GM18909 (cell line): ENCODE data around the gene PARP8.
"Not testable (repeated sequence)": the region's sequence is repeated elsewhere in the genome, so short reads cannot be mapped to it uniquely, and the experiment has no call there.

Experiments
- ATAC-seq: cut with Tn5 transposase; IDR thresholded peaks from one replicate; pipeline ENCODE4 v1.9.1; 2021; ENCODE audit warnings: mild to moderate bottlenecking; ENCODE audit not compliant: unreplicated experiment, poor library complexity

Gene PARP8

GRCh38 chr5:50673444-50673843 is 7.0 kb downstream of the PARP8 start:
- ATAC-seq, result not testable (repeated sequence)

- no peak for ATAC-seq
These were observed 8.9 kb downstream of the PARP8 start for GRCh38 chr5:50675385-50675784.

- ATAC-seq, result not testable (repeated sequence)
These were observed 13.1 kb downstream of the PARP8 start for GRCh38 chr5:50679554-50679953.

GRCh38 chr5:50684721-50685120 is 18.3 kb downstream of the PARP8 start:
- ATAC-seq, result no peak

DNA sequence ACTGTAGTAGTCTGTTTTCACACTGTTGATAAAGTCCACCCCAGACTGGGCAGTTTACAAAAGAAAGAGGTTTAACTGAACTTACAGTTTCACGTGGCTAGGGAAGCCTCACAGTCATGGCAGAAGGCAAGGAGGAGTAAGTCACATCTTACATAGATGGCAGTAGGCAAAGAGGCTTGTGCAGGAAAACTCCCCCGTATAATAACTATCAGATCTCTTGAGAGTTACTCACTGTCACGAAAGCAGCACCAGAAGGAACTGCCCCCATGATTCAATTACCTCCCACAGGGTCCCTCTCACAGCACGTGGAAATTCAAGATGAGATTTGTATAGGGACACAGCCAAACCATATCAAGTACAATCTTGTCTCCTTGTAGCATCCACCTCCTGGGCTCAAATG is 21.1 kb downstream of the PARP8 start:
- ATAC-seq, result no peak

DNA sequence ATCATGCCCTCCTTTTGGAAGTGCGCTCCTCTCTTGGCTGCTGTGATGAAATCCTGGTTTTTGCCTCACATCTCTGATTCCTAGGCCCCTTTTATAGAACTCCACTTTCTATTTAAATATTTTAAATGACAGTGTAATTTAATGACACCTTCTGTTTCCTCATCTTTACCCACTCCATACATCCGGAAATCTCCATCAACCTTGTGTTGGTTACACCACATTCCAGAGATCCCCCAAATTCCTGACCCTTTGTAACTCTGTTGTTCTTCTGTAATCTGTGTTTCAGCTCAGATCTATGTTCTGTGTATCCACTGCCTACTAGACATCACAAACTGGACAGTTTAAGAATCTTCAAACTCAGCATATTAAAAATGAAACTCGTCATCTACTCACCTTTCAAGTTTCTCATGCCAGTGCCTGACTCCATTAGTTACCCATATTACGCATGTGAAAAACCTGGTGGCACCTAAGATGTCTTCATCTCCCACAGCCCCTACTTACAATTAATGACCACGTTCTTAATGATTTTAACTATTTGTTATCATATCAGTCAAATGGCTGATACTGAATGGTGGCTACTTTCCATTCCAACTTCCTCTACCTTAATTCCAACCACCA is 25.1 kb downstream of the PARP8 start:
- peak; percentile 45 for ATAC-seq

DNA sequence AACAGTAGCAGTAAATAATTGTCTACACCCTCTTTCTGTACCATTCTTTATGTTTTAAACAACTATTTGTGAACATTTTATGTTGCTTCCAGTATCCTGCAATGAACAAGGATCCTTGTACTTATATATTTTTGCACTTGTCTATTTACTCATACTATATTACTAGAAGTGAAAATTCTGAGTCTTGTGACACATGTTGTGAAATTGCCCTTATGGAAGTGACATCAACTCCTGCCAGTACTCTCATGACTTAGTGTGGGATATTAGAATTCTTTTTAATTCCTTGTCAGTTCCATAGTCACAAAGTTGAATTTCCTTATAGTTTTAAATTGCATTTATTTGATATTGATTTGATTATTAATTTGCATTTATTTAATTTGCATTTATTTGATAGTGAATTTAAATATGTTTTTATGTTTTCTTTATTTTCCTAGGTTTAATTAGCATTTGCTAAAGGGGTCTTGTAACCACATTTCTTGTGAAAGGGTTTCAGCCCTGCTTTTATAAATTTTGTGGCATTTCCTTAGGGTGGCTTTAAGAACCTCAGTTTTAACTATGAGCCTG is 27.7 kb downstream of the PARP8 start:
- ATAC-seq, result no peak

- not testable (repeated sequence) for ATAC-seq
These were observed 28.2 kb downstream of the PARP8 start for GRCh38 chr5:50694626-50695025.

DNA sequence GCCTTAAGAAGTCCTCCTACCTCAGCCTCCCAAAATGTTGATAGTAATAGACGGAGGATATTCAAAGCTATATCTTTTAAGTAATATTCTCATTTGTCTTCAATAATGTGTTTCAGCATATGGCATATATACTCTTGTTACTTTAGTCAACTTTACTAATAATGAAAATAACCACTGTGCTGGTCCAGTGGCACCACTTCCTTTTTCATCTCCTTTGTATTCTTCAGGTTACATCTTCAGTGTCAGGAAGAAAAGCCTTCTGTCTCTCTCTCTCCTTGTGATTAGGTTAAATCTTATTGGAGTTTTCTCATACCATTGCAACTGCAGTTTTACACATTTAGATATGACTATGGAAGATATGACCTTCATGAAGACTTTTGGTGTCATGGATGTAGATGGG is 31.3 kb downstream of the PARP8 start:
- peak; percentile 72 for ATAC-seq

DNA sequence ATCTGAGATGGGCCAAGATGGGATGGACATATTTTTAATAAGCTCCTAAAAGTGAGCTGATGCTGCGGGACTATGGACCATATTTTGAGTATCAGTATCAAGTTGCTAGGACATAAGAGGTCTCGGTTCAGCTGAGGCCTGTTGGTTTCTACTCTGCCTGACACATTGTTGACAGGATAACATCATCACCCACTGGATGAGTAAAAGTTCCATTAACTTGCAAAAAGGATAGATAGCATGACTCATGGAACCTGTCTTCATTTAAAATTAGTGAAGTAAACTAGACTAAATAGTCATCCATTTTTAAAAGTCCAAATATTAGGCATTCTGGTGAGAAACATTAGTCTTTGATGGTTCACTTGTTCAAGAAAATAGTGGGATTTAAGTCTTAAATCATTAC is 33.3 kb downstream of the PARP8 start:
- no peak for ATAC-seq

GRCh38 chr5:50700706-50701105 is 34.3 kb downstream of the PARP8 start:
- ATAC-seq, result no peak

GRCh38 chr5:50702615-50703366 is 36.4 kb downstream of the PARP8 start:
- ATAC-seq, result peak; percentile 44

DNA sequence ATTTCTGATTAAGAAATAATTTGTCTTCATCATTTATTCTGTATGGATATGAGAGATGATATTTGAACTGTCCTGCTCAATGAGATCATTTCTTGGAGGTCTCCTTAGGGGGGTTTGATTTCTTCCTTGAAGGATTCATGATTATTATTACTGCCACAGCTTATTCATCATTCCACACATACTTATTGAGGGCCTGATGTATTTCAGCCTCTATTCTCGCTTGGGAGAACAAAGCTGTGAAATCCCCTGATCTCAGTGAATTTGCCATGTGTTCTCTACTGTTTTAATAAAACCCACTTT is 36.9 kb downstream of the PARP8 start:
- no peak for ATAC-seq

- peak; percentile 50 for ATAC-seq
These were observed 38.3 kb downstream of the PARP8 start for GRCh38 chr5:50704730-50705129.

- ATAC-seq, result no peak
These were observed 43.0 kb downstream of the PARP8 start for GRCh38 chr5:50709471-50709870.

- ATAC-seq, result peak; percentile 28
These were observed 44.4 kb downstream of the PARP8 start for GRCh38 chr5:50710838-50711237.

- peak; percentile 96 for ATAC-seq
These were observed 44.8 kb downstream of the PARP8 start for GRCh38 chr5:50711280-50711679.

DNA sequence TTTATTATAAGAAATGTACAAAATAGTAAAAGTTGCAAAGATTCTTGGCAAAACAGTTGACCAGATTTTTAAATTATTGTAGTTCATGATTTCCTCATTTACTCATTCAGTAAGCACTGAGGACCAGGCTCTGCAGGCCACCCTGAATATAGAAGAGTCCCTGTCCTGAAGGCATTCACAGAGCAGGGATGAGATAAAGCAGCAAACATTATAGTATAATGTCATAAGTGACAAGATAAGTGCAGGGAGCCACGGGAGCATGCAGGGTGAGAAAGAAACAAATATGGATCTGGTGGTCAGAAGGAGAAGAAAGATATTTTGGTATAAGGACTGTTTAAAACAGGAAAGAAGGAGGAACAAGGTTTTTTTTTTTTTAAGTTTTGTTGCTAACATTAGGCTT is 46.0 kb downstream of the PARP8 start:
- no peak for ATAC-seq

DNA sequence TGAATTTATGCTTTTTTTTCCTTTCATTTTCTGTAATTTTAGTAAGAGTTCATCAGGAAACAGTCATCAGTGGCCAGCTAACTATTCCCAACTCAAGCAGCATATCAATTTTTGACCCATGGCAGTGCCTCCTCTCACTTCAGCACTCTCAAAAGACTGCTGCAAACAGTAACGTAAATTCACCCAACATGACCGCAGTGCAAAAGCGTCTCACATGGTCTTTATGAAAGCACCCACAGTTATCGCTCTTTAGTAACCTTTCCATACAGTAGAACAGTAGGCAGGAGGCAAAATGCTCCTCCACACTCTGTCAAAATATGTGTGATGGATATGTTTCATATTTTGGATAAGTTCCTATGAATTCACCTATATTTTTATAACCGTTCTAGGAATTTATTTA is 48.6 kb downstream of the PARP8 start:
- no peak for ATAC-seq

GRCh38 chr5:50716134-50716533 is 49.7 kb downstream of the PARP8 start:
- no peak for ATAC-seq

DNA sequence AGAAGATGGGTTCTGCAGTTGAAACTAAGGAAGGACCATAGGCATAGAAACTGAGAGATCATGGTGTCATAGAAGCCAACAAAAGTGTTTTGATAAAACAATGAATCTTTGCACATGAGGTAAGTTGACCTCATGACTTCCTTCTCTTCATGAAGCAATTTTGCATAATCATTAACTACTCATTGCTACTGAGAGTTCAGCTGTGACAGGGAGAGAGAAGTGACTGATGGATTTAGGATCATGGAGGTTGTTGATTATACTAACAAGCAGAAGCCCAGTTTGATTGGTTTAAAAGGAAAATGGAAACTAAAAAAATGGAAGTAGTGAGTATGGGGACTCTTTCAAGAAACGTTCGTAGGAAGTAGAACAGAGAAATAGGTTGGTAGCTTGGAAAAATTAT is 51.2 kb downstream of the PARP8 start:
- peak; percentile 86 for ATAC-seq
